ENCODE results near the gene BIK. TPM values are rescaled to one million over a fixed set of nuclear protein-coding genes. Genes with fewer than 3 reads are reported as not detected.

Gene BIK
- total RNA-seq, 6 donors from 2014 or later: 2.3 to 6.2 (median 2.7) TPM; not detected in 2

GRCh38 chr22:43078522-43078921 lies 32.0 kb upstream of the BIK start:
- Histone ChIP-seq H3K4me1 (no peaks in the 10 kb centered on the region), H3K36me3 (peaks cover 0 to 5% (median 4%) of the 10 kb centered on the region in 4 donors), H3K27ac (no peak overlapping the region), H3K4me3 (no peak overlapping the region), H3K27me3 (no peaks in the 10 kb centered on the region), H3K9me3 (no peaks in the 10 kb centered on the region)
- no peak for ATAC-seq (ENCODE audit: low FRiP score in 2 of 2)
- TF ChIP-seq EP300 (IDR thresholded peaks at IDR 0.05) (no peak), POLR2AphosphoS5 (IDR thresholded peaks at IDR 0.05) (no peak), POLR2A (IDR thresholded peaks at IDR 0.05) (no peak)
- TF ChIP-seq, protein P1, sequence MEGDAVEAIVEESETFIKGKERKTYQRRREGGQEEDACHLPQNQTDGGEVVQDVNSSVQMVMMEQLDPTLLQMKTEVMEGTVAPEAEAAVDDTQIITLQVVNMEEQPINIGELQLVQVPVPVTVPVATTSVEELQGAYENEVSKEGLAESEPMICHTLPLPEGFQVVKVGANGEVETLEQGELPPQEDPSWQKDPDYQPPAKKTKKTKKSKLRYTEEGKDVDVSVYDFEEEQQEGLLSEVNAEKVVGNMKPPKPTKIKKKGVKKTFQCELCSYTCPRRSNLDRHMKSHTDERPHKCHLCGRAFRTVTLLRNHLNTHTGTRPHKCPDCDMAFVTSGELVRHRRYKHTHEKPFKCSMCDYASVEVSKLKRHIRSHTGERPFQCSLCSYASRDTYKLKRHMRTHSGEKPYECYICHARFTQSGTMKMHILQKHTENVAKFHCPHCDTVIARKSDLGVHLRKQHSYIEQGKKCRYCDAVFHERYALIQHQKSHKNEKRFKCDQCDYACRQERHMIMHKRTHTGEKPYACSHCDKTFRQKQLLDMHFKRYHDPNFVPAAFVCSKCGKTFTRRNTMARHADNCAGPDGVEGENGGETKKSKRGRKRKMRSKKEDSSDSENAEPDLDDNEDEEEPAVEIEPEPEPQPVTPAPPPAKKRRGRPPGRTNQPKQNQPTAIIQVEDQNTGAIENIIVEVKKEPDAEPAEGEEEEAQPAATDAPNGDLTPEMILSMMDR (IDR thresholded peaks at IDR 0.05): no peak
- DNase-seq: no peak
- WGBS, 2 donors: 81 to 86% methylated on average over 10 to 11 of the region's 12 CpGs

DNA sequence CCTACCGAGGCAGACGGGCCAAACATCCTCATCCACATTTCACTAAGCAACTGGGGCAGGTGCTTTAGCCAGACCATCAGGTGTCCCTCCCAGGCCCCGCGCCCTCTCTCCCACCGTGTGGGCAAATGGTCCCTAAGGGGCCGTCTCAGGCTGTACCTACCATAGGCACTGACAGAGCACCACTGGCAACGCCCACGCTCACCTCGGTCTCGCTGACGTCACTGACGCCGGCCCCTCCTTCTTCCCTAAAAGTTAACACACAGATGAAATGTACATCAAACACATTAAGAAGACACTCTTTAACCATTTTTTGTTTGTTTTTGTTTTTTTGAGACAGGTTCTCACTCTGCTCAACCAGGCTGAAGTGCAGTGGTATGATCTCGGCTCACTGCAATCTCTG lies 30.8 kb upstream of the BIK start:
- no peak overlapping the region for H3K4me3 ChIP-seq
- H3K36me3 ChIP-seq: peaks cover 0 to 4% (median 3%) of the 10 kb centered on the region in 4 donors
- ATAC-seq (ENCODE audit: low FRiP score in 2 of 2): no peak
- H3K27me3 ChIP-seq: no peaks in the 10 kb centered on the region
- no peaks in the 10 kb centered on the region for H3K4me1 ChIP-seq
- H3K9me3 ChIP-seq: no peaks in the 10 kb centered on the region
- no peak overlapping the region for H3K27ac ChIP-seq
- 94 to 95% methylated on average over 14 of the region's 14 CpGs for WGBS, 2 donors
- TF ChIP-seq, protein P1 (IDR thresholded peaks at IDR 0.05): no peak
- peak in 1 of 2 donors; percentile 69 for DNase-seq

- no peak overlapping the region for H3K4me3 ChIP-seq
- no peaks in the 10 kb centered on the region for H3K9me3 ChIP-seq
- TF ChIP-seq POLR2AphosphoS5 (IDR thresholded peaks at IDR 0.05): no peak
- TF ChIP-seq POLR2A (IDR thresholded peaks at IDR 0.05): no peak
- TF ChIP-seq EP300 (IDR thresholded peaks at IDR 0.05): no peak
- TF ChIP-seq, protein P1 (IDR thresholded peaks at IDR 0.05): no peak
- ATAC-seq (ENCODE audit: low FRiP score in 2 of 2) (peak in 1 of 2 donors; percentile 39), DNase-seq (no peak)
- H3K4me1 ChIP-seq: no peaks in the 10 kb centered on the region
- no peaks in the 10 kb centered on the region for H3K27me3 ChIP-seq
- no peaks in the 10 kb centered on the region for H3K36me3 ChIP-seq
- 78 to 88% methylated on average over 2 of the region's 2 CpGs for WGBS, 2 donors
- no peak overlapping the region for H3K27ac ChIP-seq
Measured at GRCh38 chr22:43080616-43081015, 29.9 kb upstream of the BIK start.

- 95 to 96% methylated on average over 4 of the region's 4 CpGs for WGBS, 2 donors
- Histone ChIP-seq H3K4me3 (no peak overlapping the region), H3K27me3 (no peaks in the 10 kb centered on the region), H3K9me3 (no peaks in the 10 kb centered on the region), H3K4me1 (no peaks in the 10 kb centered on the region), H3K27ac (no peak overlapping the region), H3K36me3 (no peaks in the 10 kb centered on the region)
- TF ChIP-seq POLR2A (IDR thresholded peaks at IDR 0.05) (no peak), EP300 (IDR thresholded peaks at IDR 0.05) (no peak), POLR2AphosphoS5 (IDR thresholded peaks at IDR 0.05) (no peak)
- TF ChIP-seq, protein P1 (IDR thresholded peaks at IDR 0.05): no peak
- DNase-seq (no peak), ATAC-seq (ENCODE audit: low FRiP score in 2 of 2) (no peak)
Measured at GRCh38 chr22:43081968-43082367, 28.6 kb upstream of the BIK start.

All from upper lobe of left lung (tissue), 6 donors.